ENCODE data around the gene NPLOC4.

NPLOC4 gene

DNA sequence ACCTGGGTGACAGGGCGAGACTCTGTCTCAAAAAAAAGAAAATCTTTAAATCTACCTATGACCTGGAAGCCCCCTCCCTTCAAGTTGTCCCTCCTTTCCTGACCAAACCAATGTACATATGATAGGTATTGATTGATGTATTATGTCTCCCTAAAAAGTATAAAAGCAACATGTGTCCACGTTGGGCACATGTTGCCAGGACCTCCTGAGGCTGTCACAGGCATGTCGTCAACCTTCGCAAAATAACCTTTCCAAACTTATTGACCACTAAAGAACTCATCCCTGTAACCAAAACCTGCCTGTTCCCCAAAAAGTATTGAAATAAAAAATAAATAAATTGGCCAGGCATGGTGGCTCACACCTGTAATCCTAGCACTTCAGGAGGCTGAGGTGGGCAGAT, 25.1 kb upstream of the NPLOC4 start:
- no peak for DNase-seq (ENCODE audit: low read depth)

DNA sequence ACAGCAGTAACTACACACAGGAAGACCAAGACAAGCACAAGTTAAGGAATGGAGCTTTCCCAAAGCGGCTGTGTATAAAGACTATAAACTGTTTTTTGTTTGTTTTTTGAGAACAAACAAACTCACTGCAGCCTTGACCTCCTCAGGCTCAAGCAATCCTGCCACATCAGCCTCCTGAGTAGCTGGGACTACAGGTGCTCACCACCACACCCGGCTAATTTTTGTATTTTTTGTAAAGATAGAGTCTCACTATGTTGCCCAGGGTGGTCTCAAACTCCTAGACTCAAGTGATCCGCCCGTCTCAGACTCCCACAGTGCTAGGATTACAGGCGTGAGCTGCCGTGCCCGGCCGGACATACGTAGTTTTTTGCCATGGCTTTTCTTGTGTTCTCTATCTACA, 23.5 kb upstream of the NPLOC4 start:
- DNase-seq (ENCODE audit: low read depth) = no peak

DNA sequence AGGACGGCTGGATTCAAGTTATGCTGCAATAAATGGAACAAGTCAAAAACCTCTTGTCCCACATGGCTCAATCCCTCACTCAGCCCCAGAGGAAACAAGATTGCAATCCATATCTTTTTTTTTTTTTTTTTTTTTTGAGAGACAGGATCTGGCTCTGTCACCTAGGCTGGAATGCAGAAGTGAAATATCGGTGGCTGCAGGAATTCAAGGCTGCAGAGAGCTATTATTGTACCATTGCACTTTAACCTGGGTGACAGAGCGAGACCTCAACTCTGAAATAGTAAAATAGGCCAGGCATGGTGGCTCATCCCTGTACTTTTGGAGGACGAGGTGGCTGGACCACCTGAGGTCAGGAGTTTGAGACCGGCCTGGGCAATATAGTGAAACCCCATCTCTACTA, 22.1 kb upstream of the NPLOC4 start:
- no peak for DNase-seq (ENCODE audit: low read depth)

DNA sequence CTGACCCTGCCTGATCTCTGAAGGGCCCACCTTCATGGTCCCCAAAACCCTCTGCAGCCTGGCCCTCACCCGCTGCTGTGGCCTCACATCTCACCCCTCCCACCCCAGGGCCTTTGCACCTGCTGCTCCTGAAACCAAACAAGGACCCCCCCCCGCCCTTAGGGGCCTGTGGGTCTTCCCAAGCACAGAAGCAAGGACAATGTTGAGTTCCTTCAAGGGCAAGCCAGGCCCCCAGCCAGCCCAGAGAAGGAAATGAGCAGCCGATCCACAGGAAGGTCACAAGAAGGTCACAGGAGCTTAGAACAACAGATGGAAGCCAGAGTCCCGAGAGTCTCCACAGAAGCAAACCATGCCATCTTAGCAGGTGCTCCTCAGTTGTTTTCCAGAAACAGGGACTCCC, 19.9 kb upstream of the NPLOC4 start:
- no peak for DNase-seq (ENCODE audit: low read depth)

DNA sequence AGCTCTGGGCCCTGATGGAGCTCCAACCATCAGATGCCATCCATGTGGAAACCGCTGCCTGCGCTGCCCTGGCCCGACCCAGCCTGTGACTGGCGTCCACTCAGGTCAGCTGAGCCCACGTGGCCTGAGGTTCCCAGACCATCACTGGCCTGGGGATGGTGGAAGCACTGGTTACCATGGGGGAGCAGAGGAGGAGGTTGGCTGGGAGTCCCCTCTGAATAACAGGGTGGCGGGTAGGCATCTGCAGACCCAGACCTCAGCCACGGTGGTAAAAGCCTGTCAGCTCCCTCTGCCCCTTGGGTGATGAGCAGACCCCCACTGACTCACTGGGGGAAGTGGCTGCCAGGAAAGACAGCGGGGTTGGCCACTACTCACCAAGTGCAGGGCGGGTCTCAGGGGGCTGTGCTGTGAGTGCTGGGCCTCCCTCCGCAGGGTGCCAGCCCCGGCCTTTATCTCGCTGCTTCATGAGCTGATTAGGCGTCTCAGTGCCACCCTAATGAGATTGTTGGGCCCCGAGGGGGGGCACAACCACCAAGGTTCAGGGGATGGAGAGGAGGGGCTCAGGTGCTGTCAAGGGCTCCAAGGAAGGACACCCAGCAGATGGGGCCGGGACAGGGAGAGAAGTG, 19.3 kb upstream of the NPLOC4 start, which contains the start of gene PDE6G:
TSS of gene PDE6G (minus strand) at position 425 of the 626 bp plus-strand sequence. CDS start 3,237 bp downstream, outside the sequence.
- no peak for DNase-seq (ENCODE audit: low read depth)

DNA sequence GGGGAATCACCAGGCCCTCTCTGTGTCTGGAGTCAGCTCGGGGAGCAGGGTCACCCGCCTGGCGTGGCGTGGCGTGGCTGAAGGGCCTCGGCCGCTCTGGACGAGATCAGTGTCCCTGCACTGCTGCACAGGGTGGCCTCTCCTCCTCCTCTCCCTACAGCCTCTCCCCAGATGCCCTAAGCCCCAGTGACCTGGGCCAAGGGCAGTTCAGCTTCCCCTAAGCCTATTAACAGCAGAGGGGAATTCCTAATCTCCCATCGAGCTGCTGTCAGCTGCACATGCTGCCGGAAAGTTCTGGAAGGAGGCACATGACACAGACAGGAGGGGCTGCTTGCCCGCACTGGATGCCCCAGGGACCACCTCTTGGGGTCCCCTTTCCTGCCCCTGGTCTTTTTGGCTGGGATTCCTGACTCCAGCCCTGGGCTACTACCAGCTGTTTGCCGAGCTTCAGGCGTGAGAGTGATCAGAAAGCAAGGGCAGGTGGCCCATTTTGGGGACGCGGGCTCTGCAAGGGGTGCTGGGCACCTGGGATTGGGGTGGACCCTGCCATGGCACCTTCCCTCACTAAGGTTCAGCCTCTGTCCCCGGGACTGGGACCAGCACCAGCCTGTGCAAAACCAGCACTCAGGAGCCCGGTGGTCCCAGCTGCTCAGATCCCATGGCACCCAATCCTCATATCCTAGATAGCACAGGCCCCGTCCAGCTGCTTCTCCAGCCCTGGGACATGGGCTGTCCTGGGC, 18.6 kb upstream of the NPLOC4 start:
- no peak for DNase-seq (ENCODE audit: low read depth)

DNA sequence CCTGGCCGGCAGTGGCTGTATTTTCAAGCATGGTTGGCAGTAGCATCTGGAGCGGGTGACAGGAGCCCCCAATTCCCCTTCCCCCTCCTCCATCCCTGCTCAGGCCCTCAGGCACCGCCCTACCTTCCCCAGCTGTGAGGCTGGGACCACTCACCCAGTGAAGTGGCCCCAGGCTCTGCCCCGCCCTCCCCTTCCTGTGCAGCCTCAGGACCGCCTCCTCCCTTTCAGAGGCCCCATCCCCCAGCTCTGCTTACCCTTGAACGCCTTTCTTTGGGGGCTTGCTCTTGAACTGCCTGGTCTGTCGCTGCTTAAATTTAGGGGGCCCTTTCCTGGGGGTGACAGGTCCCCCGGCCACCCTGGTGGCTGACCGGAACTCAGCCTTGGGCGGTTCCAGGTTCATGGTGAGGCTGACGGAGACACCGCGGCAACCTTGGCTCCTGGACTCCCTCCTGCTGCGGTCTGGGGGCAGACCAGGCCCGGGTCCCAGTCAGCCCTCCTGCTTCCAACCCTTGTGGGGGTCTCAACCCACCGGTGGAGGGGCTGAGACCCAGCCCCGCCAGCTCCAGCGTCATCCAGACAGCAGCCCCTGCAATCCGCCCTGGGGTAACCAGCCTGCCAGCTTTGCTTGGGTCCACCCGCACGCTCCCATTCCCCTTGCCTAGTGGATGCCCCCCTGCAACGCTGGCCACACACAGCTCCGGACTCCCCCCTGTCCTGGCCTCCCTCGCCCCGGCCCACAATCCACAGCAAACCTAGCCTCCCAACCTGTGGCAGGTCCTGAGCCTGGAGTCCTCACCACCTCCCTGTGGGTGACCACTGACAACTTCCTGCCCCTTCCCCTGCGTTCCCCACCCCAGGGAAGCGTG, 16.2 kb upstream of the NPLOC4 start:
- no peak for DNase-seq (ENCODE audit: low read depth)

DNA sequence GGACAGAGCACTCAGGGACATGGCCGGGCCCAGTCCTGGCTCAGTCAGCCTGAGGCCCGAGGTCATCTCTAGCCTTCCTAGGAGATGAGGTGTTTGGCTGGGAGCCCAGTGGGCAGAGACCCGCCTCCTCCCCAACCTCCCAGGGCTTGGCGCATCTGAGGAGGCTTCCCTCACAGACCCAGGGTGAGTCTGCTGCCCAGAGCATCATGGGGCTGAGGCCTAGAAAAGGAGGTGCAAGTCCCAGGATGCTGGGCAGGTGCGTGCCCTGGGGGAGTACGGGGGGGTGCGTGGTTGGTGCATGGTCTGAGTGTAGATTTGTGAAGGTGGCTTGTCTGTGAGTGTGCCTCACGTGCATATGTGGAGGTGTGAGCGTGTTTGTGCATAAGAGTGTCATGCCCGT, 14.8 kb upstream of the NPLOC4 start:
- no peak for DNase-seq (ENCODE audit: low read depth)

DNA sequence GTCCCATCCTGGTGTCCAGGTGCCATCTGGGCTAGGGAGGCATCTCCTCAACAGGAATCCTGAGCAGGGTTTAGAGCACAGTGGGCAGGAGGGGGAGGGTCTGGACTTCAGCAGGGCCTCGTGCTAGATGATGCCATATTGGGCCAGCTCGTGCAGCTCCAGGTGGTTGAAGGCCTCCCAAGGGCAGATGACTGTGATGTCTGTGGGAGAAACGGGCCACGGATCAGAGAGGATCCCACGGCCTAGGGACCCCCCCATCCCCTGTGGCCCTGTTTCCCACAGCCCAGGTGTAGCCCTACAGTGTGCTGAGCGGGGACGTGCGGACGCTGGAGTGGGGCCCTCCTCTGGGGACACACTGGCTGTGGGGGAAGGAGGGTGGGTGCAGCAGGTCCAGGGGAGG, 14.0 kb upstream of the NPLOC4 start:
- DNase-seq (ENCODE audit: low read depth) = no peak

DNA sequence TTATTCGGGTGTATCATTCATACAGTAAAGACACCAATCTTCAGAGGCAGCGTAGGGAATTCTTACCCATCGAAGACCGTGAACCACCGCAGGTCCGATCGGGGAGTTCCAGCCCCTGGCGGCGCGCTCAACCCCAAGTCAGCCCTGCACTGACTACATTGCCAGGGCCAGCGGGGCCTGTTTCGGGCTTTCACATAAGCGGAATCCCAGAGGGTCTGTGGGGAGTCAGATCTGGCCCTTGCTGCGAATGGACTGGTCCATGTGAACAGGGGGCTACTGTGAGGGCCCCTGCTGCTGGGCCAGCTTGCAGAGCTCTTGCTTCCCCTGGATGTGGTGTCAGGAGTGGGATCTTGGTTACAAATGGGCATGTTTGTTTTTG, 11.8 kb upstream of the NPLOC4 start:
- no peak for DNase-seq (ENCODE audit: low read depth)

DNA sequence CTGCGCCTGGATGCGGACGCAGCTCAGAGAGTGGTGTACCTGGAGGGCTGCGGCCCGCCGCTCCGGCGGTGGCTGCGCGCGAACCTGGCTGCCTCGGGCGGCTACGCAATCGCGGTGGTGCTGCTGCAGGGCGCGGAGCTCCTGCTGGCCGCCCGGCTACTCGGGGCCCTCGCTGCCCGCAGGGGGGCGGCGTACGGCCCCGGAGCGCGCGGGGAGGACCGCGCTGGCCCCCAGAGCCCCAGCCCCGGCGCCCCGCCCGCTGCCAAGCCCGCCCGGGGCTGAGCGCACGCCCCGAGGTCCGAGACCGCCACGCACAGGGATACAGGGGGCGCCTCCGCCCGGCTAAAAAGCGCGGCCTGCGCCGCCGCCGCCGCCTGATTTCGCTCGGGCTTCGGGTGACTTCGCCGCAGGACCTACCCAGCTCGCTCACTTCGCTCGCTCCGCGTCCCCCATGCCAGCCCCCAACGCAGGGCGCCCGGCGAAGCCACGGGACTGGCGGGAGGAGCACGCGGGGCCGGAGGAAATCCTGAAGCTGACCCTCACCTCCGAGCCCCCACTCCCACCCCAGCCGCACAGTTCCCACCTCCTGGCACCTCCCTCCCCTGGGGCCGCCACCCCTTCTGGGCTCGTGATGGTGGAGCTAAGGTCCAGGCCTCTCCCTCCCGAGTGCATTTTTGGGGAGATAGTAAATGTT, 11.2 kb upstream of the NPLOC4 start:
- no peak for DNase-seq (ENCODE audit: low read depth)

DNA sequence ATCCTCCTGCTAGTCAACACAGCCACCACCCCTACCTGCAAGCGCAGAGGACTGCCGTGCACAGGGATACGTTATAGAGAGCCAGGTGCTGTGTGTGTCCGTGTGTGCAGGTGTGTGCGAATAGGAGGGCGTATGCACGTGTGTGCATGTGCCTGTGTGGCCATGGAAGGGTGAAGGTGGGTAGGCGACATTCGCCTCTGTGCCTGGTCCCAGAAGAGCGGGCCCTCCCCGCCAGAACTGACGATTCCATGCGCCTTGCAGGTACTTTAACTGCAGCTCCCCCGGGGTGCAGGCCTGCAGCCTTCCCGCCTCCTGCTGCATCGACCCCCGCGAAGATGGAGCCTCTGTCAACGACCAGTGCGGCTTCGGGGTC, 10.7 kb upstream of the NPLOC4 start:
- DNase-seq (ENCODE audit: low read depth) = no peak

DNA sequence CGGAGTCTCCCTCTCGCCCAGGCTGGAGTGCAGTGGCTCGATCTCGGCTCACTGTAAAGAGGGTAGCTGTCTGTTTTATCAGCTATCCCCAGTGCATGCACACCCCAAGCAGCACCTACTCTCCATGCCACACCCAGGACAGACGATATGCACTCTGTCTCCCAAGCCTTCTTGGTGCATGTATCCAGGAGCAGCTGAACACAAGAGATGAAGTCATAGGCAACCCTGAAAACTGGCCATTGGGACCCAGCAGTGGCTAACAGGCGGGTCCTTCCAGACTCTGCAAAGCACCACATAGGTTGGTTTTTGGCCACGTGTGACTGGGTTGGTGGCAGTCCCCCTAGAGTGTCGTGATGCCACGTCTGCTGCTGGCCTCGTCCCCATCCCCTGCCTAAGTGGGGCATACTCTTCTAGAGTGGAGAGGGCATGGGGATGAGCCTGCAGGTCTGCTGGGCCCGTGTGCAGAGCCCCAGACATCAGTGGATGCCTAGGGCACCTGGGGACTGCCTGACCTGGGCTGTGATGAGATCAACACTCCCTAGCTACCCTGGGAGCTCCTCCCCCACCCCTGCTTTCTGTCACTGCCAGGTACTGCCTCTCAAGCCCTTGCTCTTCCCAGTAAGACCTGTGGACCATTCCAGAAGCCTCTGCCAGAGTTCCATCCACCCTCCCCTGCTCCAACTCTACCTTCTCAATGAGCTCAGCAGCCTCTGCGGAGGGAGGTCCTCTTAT, 10.1 kb upstream of the NPLOC4 start:
- no peak for DNase-seq (ENCODE audit: low read depth)

DNA sequence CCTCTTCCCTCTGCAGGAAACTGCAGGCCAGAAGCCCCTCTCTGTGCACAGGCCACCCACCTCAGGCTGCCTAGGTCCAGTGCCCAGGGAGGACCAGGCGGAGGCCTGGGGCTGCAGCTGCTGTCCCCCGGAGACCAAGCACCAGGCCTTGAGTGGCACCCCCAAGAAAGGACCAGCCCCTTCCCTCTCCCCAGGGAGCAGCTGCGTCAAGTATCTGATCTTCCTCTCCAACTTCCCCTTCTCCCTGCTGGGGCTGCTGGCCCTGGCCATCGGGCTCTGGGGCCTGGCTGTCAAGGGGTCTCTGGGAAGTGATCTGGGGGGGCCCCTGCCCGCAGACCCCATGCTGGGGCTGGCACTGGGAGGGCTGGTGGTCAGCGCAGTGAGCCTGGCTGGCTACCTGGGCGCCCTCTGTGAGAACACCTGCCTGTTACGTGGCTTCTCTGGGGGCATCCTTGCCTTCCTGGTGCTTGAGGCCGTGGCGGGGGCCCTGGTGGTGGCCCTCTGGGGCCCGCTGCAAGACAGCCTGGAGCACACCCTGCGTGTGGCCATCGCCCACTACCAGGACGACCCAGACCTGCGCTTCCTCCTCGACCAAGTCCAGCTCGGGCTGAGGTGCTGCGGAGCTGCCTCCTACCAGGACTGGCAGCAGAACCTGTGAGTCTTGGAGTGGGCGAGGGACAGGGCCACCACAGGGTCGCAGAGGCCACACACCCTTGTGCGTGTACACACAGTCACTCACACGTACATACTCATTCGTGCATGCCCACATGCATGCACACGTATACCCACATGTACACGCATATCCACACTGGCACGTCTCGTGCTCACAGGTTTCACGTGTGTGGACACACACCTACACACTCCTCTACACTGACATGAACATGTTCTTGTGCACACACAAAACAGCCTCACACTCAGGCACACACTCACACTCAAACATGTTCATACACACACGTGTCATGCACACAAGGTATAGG, 8.4 kb upstream of the NPLOC4 start:
- no peak for DNase-seq (ENCODE audit: low read depth)

DNA sequence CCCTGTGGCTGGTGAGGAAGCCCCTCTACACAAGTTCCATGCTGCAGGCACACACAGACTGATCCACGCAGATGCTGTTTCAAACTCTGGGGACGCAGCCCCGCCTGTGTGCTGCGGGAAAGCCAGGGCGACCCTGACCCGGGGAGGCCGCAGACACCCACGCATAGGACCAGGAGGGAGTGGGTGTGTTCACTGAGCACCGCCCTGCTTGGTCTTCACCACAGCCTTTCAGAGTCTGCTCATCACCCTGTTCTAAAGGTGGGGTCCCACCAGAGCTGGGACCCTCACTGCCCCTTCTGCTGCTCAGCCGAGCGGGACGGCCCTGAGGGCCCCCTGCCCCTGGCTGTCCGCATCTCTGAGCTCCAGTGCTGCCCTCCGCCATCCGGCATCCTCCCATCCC, 7.6 kb upstream of the NPLOC4 start:
- DNase-seq (ENCODE audit: low read depth) = no peak

DNA sequence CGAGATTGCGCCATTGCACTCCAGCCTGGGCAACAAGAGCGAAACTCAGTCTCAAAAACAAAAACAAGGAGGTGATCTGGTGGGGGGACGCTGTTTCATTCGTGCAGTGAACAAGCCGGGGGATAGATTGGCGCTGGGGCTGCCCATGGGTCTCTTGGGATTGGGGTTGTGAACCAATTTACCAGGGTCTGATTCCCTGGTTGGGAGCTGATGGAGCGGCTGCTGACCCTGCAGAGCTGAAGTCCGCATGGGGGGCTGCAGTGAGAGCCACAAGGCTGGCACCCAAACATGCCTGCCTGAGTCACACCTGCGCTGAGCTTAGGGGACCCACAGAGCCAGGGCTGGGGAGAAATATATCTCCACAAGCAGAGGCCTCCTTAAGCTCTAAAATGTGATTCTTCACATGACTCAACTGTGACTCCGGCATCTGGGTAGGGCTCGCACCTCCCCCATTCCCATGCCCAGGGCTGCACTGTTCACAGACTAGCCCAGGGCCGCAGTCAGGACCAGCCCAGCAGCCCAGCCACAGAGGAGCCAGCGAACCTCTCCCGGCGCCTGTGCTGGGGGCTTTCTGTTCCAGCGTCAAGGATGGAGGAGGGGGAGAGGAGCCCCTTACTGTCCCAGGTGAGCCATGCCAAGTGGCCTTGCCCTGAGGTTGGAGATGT, 5.0 kb upstream of the NPLOC4 start:
- no peak for DNase-seq (ENCODE audit: low read depth)

DNA sequence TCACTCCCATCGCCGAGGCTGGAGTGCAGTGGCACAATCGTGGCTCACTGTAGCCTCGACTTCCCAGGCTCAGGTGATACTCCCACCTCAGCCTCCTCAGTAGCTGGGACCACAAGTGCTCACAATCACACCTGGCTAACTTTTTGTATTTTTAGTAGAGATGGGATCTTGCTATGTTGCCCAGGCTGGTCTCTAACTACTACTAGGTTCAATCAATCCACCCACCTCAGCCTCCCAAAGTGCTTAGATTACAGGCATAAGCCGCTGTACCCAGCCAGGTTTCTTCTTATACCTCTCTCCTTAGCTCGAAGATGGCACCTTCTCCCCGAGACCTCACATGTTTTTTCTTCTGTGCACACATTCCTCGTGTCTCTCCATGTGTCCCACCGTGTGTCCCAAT, 3.1 kb upstream of the NPLOC4 start:
- no peak for DNase-seq (ENCODE audit: low read depth)

DNA sequence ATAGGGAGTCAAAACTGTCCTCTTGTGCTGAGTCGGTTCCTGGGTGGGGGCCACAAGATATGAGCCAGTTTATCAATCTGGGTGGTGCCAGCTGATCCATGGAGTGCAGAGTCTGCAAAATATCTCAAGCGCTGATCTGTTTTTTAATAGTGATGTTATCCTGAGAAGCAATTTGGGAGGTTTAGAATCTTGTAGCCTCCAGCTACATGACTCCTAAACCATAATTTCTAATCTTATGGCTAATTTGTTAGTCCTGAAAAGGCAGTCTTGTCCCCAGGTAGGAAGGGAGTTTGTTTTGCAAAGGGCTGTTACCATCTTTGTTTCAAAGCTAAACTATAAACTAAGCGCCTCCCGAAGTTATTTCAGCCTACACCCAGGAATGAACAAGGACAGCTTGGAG, 1.8 kb upstream of the NPLOC4 start:
- no peak for DNase-seq (ENCODE audit: low read depth)

DNA sequence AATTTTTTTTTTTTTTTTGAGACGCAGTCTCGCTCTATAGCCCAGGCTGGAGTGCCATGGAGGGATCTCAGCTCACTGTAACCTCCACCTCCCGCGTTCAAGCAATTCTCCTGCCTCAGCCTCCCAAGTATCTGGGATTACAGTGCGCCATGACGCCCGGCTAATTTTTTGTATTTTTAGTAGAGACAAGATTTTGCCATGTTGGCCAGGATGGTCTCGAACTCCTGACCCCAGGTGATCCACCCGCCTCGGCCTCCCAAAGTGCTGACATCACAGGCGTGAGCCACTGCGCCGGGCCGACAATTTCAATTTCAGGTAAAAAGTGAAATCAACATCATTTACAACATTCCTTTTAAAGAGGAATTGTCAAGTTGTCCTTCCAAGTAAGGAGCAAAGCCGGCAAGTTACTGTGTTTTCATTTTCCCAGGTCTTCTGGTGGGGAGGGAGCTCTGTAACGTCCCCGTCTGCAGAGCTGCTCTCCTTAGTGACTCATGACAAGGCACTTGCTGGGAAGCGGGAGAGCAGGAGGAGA, 873 bp downstream of the NPLOC4 start:
- DNase-seq (ENCODE audit: low read depth) = no peak

DNA sequence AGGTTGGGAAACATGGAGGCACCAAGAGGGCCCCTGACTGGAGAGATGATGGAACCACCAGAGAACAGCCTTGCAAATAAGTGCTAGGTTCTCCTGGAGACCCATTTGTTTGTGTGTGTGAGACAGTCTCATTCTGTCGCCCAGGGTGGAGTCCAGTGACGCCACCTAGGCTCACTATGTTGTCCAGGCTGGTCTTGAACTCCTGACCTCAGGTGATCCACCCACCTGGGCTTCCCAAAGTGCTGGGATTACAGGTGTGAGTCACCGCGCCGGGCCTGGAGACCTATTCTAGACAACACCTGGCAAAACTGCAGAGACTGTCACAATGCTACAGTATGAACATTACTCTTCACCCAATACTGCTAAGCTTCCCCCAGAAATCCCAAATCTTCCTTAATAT, 1.5 kb downstream of the NPLOC4 start:
- DNase-seq (ENCODE audit: low read depth) = no peak
